DOHH2 (cell line): ENCODE results near the gene ADGRL3.

Experiments used
- CTCF ChIP-seq: fragments of 200-600 bp; sonication (generic); IDR thresholded peaks from one replicate; pipeline ENCODE4 v1.5.1; 2014; ENCODE audit warnings: antibody characterized with exemption, mild to moderate bottlenecking, low read depth, low read length; ENCODE audit not compliant: poor library complexity, severe bottlenecking
- EZH2phosphoT487 ChIP-seq: fragments of 200-600 bp; sonication (generic); IDR thresholded peaks from 2 replicates; pipeline ENCODE4 v1.6.1; 2017; ENCODE audit warnings: borderline replicate concordance, mild to moderate bottlenecking, antibody characterized with exemption, low read length, moderate library complexity, mixed read lengths

- TF ChIP-seq CTCF (no peak), EZH2phosphoT487 (no peak)
These were observed 300.8 kb downstream of the ADGRL3 start for GRCh38 chr4:61500883-61501282.
